Measurements from ENCODE around the gene GMFB. TPM values are rescaled to one million over a fixed set of nuclear protein-coding genes. Genes with fewer than 3 reads are reported as not detected.

GMFB gene
- total and polyA plus RNA-seq, 8 donors, result 5.4 to 21.7 (median 13.2) TPM

- intact Hi-C loops (cut with DNase I), result no loop called here
- H3K4me1 ChIP-seq, result peaks cover 5 to 10% (median 7%) of the 10 kb centered on the region in 3 donors
Measured at GRCh38 chr14:54483846-54484245, 4.9 kb downstream of the GMFB start.

GRCh38 chr14:54483073-54483745, 5.6 kb downstream of the GMFB start:
- no peak overlapping the region for H3K4me3 ChIP-seq
- H3K9me3 ChIP-seq, result no peaks in the 10 kb centered on the region
- ATAC-seq, result no peak
- WGBS, 2 donors, result 90% methylated on average over 8 of the region's 8 CpGs
- H3K27me3 ChIP-seq, result no peaks in the 10 kb centered on the region
- H3K36me3 ChIP-seq, result peaks cover 0 to 8% (median 0%) of the 10 kb centered on the region in 3 donors
- H3K4me1 ChIP-seq, result peaks cover 5 to 10% (median 7%) of the 10 kb centered on the region in 3 donors
- no peak for DNase-seq
- no peak for FAIRE-seq
- TF ChIP-seq, protein P1, sequence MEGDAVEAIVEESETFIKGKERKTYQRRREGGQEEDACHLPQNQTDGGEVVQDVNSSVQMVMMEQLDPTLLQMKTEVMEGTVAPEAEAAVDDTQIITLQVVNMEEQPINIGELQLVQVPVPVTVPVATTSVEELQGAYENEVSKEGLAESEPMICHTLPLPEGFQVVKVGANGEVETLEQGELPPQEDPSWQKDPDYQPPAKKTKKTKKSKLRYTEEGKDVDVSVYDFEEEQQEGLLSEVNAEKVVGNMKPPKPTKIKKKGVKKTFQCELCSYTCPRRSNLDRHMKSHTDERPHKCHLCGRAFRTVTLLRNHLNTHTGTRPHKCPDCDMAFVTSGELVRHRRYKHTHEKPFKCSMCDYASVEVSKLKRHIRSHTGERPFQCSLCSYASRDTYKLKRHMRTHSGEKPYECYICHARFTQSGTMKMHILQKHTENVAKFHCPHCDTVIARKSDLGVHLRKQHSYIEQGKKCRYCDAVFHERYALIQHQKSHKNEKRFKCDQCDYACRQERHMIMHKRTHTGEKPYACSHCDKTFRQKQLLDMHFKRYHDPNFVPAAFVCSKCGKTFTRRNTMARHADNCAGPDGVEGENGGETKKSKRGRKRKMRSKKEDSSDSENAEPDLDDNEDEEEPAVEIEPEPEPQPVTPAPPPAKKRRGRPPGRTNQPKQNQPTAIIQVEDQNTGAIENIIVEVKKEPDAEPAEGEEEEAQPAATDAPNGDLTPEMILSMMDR (IDR thresholded peaks at IDR 0.05), result no peak
- H3K27ac ChIP-seq, result no peak overlapping the region
- intact Hi-C loops (cut with DNase I), result no loop called here

More at GRCh38 chr14:54483846-54484245, 4.9 kb downstream of the GMFB start:
- no peak for FAIRE-seq
- TF ChIP-seq, protein P1 (IDR thresholded peaks at IDR 0.05), result no peak
- Histone ChIP-seq H3K27ac (no peak overlapping the region), H3K4me3 (no peak overlapping the region), H3K36me3 (peaks cover 0 to 8% (median 0%) of the 10 kb centered on the region in 3 donors), H3K27me3 (no peaks in the 10 kb centered on the region), H3K9me3 (no peaks in the 10 kb centered on the region)
- no peak for ATAC-seq
- no peak for DNase-seq

GRCh38 chr14:54481695-54482094, 7.1 kb downstream of the GMFB start:
- TF ChIP-seq, protein P1 (IDR thresholded peaks at IDR 0.05), result no peak
- ATAC-seq (no peak), DNase-seq (no peak), FAIRE-seq (no peak)
- H3K9me3 ChIP-seq, result no peaks in the 10 kb centered on the region
- peaks cover 0 to 8% (median 0%) of the 10 kb centered on the region in 3 donors for H3K36me3 ChIP-seq
- peaks cover 0 to 5% (median 0%) of the 10 kb centered on the region in 3 donors for H3K4me1 ChIP-seq
- WGBS, 2 donors, result 90 to 93% methylated on average over 2 of the region's 2 CpGs
- H3K27ac ChIP-seq, result no peak overlapping the region
- H3K4me3 ChIP-seq, result no peak overlapping the region
- no peaks in the 10 kb centered on the region for H3K27me3 ChIP-seq
- intact Hi-C loops (cut with DNase I), result no loop called here

DNA sequence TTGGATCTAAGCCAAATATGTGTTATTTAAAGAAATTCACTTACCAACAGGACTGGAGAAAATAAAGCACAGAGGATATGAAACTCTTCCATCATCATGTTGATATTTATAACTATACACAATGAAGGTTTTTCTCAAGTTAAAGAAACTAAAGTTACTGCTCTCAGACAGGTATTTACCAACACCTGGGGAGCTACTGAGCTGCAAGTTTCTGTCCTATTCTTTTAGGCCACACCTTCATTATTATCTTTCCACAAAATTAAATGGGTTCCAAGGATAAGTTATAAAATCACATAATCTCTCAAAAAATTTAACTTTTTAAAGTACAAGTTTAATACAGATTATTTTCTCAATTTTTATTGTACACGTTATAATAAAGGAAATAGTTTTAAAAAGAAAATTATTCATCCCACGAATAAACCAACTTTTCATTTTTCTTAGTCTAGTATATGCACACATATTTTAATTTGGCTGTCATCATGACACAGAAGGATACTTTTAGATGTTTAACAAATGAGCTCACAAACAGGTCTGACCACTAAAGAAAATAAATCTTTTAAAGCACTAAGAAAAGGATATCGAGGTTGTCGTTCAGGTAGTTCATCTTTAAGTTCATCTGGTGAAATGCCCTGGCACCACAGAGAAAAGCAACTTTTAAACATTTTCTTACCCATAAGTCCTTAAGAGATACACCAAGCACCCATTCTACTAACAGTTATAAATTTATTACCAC, 7.8 kb downstream of the GMFB start:
- Histone ChIP-seq H3K27ac (no peak overlapping the region), H3K4me3 (no peak overlapping the region), H3K36me3 (peaks cover 0 to 8% (median 0%) of the 10 kb centered on the region in 3 donors), H3K27me3 (no peaks in the 10 kb centered on the region), H3K9me3 (no peaks in the 10 kb centered on the region), H3K4me1 (peaks cover 0 to 5% (median 0%) of the 10 kb centered on the region in 3 donors)
- TF ChIP-seq, protein P1 (IDR thresholded peaks at IDR 0.05), result no peak
- FAIRE-seq (no peak), DNase-seq (no peak), ATAC-seq (no peak)
- 85 to 88% methylated on average over 4 of the region's 4 CpGs for WGBS, 2 donors
- intact Hi-C loops (cut with DNase I), result no loop called here
